Activated CD8-positive, alpha-beta T cell treated with anti-CD3 and anti-CD28 coated beads for 36 hours (primary cell): ENCODE data around the gene ADAT1. TPM values are rescaled to one million over a fixed set of nuclear protein-coding genes. Genes with fewer than 3 reads are reported as not detected.
A peak's percentile ranks its signal among the peaks of the same experiment; 100 is the strongest.

ENCODE experiments used
- ATAC-seq: fragments of 200-7000 bp; cut with Tn5 transposase; one replicate; pipeline ENCODE4 v1.10.0; 2021; ENCODE audit warnings: mild to moderate bottlenecking, moderate library complexity
- CTCF ChIA-PET: fragments of 350-600 bp; sonication (Branson Sonifier 250); formaldehyde crosslinking; loops from one replicate; lab custom pipeline; 2021; ENCODE audit warnings: antibody characterized with exemption; lab: Charles Lee
- POLR2A ChIA-PET: fragments of 350-600 bp; sonication (Branson Sonifier 250); formaldehyde crosslinking; loops from one replicate; lab custom pipeline; 2021; ENCODE audit warnings: antibody characterized with exemption; lab: Charles Lee
- DNase-seq: peaks from one replicate; pipeline ENCODE4 v3.0.0-alpha.2; 2020
- H3K27ac Mint-ChIP-seq: one replicate; pipeline ENCODE4 v1.8.0; 2021; ENCODE audit warnings: mild to moderate bottlenecking, mixed read lengths
- H3K27me3 Mint-ChIP-seq: one replicate; pipeline ENCODE4 v1.8.0; 2021; ENCODE audit warnings: mixed read lengths
- H3K36me3 Mint-ChIP-seq: one replicate; pipeline ENCODE4 v1.8.0; 2021; ENCODE audit warnings: low read depth, mixed read lengths
- H3K4me1 Mint-ChIP-seq: one replicate; pipeline ENCODE4 v1.8.0; 2021; ENCODE audit warnings: low read depth, mixed read lengths
- H3K4me3 Mint-ChIP-seq: one replicate; pipeline ENCODE4 v1.8.0; 2021; ENCODE audit warnings: mild to moderate bottlenecking, moderate library complexity, mixed read lengths
- H3K9me3 Mint-ChIP-seq: one replicate; pipeline ENCODE4 v1.8.0; 2021; ENCODE audit warnings: mixed read lengths
- intact Hi-C: fragments of 100-400 bp; cut with micrococcal nuclease; formaldehyde crosslinking; loops from one replicate; pipeline ENCODE4 v1.10.0; 2022
- total RNA-seq, 2 experiments: library from RNA; stranded (reverse); gene quantifications; one replicate each; pipeline ENCODE4 v1.2.3, GENCODE V29; 2021
- TF ChIP-seq, protein P1 (sequence below): fragments of 200-600 bp; IDR thresholded peaks from one replicate; pipeline ENCODE4 v1.8.0; 2022; ENCODE audit warnings: antibody characterized with exemption, mild to moderate bottlenecking

The ADAT1 gene
- total RNA-seq, 2 experiments from 2014 or later: 41.7 to 43.6 TPM

DNA sequence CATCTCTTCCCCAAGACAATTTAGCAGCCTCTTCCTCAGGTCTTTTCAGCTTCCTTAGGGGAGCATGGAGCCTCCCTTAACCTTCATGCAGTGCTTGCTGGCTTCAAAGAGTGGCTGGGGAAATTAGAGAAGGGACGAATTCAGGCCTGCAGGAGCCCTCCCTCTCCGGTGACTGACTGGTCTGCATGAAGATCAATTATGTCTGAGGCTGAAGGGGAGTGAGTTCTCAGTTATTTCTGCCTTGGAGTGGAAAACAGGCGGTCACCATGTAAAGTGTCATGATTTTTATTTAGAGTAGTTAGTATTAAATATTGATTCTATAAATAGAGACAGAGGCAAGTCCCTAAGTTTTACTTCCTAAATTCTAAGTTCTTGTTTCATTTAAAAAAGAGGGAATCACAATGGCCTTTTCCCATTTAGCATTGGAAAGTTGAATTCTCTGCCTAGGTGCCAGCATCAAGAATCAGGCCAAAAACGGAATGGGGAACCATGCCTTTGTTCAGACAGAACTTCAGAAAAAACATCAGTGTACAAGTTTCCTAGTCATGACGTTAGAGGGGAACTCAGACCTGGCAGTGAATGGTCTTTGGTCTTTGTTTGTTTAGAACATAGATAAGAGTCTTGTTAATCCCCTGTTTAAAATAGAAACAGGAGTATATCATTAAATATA, 52.5 kb downstream of the ADAT1 start:
- Mint-ChIP-seq H3K27me3 (no peaks in the 10 kb centered on the region), H3K9me3 (no peaks in the 10 kb centered on the region), H3K36me3 (peaks cover 21% of the 10 kb centered on the region), H3K27ac (no peak overlapping the region), H3K4me1 (peaks cover 42% of the 10 kb centered on the region), H3K4me3 (no peak overlapping the region)
- no peak for DNase-seq
- ATAC-seq: no peak
- ChIA-PET CTCF (no interaction called here), POLR2A (no interaction called here)
- TF ChIP-seq, protein P1, sequence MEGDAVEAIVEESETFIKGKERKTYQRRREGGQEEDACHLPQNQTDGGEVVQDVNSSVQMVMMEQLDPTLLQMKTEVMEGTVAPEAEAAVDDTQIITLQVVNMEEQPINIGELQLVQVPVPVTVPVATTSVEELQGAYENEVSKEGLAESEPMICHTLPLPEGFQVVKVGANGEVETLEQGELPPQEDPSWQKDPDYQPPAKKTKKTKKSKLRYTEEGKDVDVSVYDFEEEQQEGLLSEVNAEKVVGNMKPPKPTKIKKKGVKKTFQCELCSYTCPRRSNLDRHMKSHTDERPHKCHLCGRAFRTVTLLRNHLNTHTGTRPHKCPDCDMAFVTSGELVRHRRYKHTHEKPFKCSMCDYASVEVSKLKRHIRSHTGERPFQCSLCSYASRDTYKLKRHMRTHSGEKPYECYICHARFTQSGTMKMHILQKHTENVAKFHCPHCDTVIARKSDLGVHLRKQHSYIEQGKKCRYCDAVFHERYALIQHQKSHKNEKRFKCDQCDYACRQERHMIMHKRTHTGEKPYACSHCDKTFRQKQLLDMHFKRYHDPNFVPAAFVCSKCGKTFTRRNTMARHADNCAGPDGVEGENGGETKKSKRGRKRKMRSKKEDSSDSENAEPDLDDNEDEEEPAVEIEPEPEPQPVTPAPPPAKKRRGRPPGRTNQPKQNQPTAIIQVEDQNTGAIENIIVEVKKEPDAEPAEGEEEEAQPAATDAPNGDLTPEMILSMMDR: no peak
- intact Hi-C loops: no loop called here

DNA sequence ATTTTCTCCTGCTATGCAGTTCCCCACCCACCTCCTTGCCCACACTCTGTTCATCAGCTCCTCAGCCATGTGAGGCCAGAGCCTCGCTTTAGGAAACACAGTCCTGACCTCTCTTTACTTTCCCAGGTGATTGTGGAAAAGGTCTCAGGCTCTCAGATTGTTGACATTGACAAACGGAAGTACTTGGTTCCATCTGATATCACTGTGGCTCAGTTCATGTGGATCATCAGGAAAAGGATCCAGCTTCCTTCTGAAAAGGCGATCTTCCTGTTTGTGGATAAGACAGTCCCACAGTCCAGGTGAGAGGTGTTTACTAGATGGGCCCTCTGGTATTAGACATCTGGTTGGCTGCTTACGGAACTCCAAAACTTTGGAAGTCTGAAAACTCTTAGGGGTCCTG, 55.2 kb downstream of the ADAT1 start:
- Mint-ChIP-seq H3K27ac (no peak overlapping the region), H3K36me3 (peaks cover 14% of the 10 kb centered on the region), H3K9me3 (no peaks in the 10 kb centered on the region), H3K27me3 (peaks cover 7% of the 10 kb centered on the region), H3K4me1 (peaks cover 40% of the 10 kb centered on the region), H3K4me3 (peak overlapping the region; percentile 93)
- CTCF ChIA-PET: interaction anchor here (2.5 kb wide), 1 partner anchor 103 kb away, joined by 9 read pairs; the partner anchor contains the start of gene TMEM170A
- TF ChIP-seq, protein P1: no peak
- POLR2A ChIA-PET: interaction anchor here (0.8 to 3.9 kb wide), 3 partner anchors 10 to 55 kb away, joined by 3 to 19 read pairs (median 5); partner anchors contain the start of gene TMEM231
- ATAC-seq: no peak
- intact Hi-C loops: loop anchor here (2.0 kb wide), 1 partner anchor 55 kb away; the partner anchor contains the start of gene ADAT1
- DNase-seq: no peak

DNA sequence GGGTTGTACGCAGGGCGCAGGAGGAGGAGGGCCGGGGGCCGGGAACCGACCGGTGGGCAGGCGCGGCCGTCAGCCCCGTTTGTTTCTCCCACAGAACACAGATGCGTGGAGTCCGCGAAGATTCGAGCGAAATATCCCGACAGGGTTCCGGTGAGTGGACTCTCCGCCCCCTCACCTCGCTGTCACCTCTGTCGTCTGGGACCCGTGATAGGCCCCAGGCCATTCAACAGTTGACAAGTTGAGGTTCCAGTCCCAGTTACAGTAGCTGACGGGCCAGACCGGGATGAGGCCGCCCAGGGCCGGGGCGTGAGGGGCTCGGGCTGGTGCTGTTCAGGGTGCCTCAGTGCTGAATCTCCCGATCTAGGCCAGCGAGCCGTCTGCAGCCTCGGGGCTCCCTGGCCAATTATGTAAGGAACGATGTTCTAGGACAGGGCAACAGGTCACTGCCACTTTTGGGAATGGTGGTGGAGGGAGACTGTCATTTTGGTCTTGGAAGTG, 56.3 kb downstream of the ADAT1 start:
- intact Hi-C loops: loop anchor here (2.0 kb wide), 1 partner anchor 56 kb away; the partner anchor contains the start of gene ADAT1
- ATAC-seq: peak; percentile 5
- Mint-ChIP-seq H3K27ac (peak overlapping the region; percentile 68), H3K36me3 (peaks cover 9% of the 10 kb centered on the region), H3K4me1 (peaks cover 34% of the 10 kb centered on the region), H3K4me3 (peak overlapping the region; percentile 93), H3K27me3 (peaks cover 7% of the 10 kb centered on the region), H3K9me3 (no peaks in the 10 kb centered on the region)
- ChIA-PET CTCF (interaction anchor here (1.8 to 2.5 kb wide), 2 partner anchors 81 to 101 kb away, joined by 4 to 9 read pairs; partner anchors contain the start of genes KARS1, TERF2IP and TMEM170A), POLR2A (interaction anchor here (1.0 to 3.9 kb wide), 5 partner anchors 10 to 81 kb away, joined by 3 to 19 read pairs (median 4); partner anchors contain the start of genes ADAT1, TERF2IP and TMEM231)
- TF ChIP-seq, protein P1: no peak
- peak; percentile 46 for DNase-seq

DNA sequence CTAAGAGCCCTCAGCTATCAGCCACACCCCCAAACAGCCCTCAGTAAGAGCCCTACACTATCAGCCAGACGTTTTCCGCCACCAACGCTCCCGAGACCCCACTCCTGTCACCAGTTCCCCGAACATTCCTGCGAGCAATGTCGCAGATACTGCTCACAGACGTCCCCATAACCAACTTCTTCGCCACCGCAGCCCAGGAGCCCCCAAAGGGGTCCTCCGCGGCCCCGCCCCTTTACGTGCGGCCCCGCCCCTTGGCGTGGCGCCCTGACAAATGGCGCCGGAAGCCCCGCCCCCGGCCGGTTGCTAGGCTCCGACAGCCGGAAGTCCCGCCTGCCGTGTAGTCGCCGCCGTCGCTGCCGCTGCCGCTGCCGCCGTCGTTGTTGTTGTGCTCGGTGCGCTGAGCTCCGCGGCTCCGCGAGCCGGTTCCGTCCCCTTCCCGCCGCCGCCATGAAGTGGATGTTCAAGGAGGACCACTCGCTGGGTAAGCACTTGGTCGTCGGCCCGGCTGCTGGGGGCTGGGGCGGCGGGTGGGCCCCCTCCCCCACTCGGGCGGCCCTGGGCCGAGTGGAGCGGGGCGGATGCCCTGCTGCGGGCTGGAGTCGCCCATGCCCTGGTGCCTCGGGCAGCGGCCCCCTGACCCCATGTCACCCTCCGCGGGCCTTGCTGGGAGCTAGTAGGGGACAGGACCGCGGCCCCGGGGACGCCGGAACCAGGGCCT, 56.9 kb downstream of the ADAT1 start, which contains the start of gene GABARAPL2:
Gene GABARAPL2 (plus strand): TSS at position 340 of the 718 bp plus-strand sequence. CDS start 108 bp downstream, at position 448.
- TF ChIP-seq, protein P1: no peak
- Mint-ChIP-seq H3K27me3 (peaks cover 7% of the 10 kb centered on the region), H3K4me1 (peaks cover 31% of the 10 kb centered on the region), H3K36me3 (peaks cover 6% of the 10 kb centered on the region), H3K4me3 (peak within 1 kb of the TSS; percentile 93), H3K27ac (peak within 1 kb of the TSS; percentile 98), H3K9me3 (no peaks in the 10 kb centered on the region)
- ChIA-PET CTCF (interaction anchor here (1.8 to 2.3 kb wide), 3 partner anchors 31 to 101 kb away, joined by 4 to 5 read pairs (median 4); partner anchors contain the start of genes CHST5, KARS1 and TERF2IP), POLR2A (interaction anchor here (0.6 to 3.9 kb wide), 8 partner anchors 9 to 82 kb away, joined by 3 to 19 read pairs (median 4); partner anchors contain the start of genes ADAT1, TERF2IP and TMEM231)
- DNase-seq (peak; percentile 92), ATAC-seq (peak; percentile 78)
- intact Hi-C loops: loop anchor here (2.0 kb wide), 1 partner anchor 57 kb away; the partner anchor contains the start of gene ADAT1
